ENCODE data around the gene MAGEA10.

- TF ChIP-seq, protein P1, sequence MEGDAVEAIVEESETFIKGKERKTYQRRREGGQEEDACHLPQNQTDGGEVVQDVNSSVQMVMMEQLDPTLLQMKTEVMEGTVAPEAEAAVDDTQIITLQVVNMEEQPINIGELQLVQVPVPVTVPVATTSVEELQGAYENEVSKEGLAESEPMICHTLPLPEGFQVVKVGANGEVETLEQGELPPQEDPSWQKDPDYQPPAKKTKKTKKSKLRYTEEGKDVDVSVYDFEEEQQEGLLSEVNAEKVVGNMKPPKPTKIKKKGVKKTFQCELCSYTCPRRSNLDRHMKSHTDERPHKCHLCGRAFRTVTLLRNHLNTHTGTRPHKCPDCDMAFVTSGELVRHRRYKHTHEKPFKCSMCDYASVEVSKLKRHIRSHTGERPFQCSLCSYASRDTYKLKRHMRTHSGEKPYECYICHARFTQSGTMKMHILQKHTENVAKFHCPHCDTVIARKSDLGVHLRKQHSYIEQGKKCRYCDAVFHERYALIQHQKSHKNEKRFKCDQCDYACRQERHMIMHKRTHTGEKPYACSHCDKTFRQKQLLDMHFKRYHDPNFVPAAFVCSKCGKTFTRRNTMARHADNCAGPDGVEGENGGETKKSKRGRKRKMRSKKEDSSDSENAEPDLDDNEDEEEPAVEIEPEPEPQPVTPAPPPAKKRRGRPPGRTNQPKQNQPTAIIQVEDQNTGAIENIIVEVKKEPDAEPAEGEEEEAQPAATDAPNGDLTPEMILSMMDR (IDR thresholded peaks at IDR 0.05; ENCODE audit: control extremely low read depth in 1 of 3, insufficient read depth in 1 of 3, low read depth in 1 of 3, low read length in 3 of 3): no peak
- TF ChIP-seq MAX (IDR thresholded peaks at IDR 0.05) (no peak), PHF8 (conservative IDR thresholded peaks at IDR 0.05; ENCODE audit: low read depth, low read length) (no peak)
Observed at GRCh38 chrX:152151256-152151655, 12.9 kb upstream of the MAGEA10 start.

All from H1 (cell line).